ENCODE results near the gene RERE.

RERE gene

GRCh38 chr1:8376358-8376840 is 441.0 kb downstream of the RERE start:
- no peaks in the 10 kb centered on the region for H3K27me3 ChIP-seq (replicated peaks; ENCODE audit: control insufficient read depth, insufficient read depth, low read length, poor library complexity, severe bottlenecking)
- DNase-seq, result no peak
- H3K4me3 ChIP-seq (ENCODE audit: insufficient read depth, low read depth, low read length, poor library complexity, severe bottlenecking), result no peak overlapping the region
- no peak overlapping the region for H3K27ac ChIP-seq (ENCODE audit: insufficient read depth, low read length, poor library complexity, severe bottlenecking)
- H3K4me1 ChIP-seq (ENCODE audit: control insufficient read depth, insufficient read depth, low read length, poor library complexity, severe bottlenecking), result peaks cover 14% of the 10 kb centered on the region
- H3K36me3 ChIP-seq (ENCODE audit: control insufficient read depth, insufficient read depth, low read length), result peaks cover 23% of the 10 kb centered on the region
- H3K9me3 ChIP-seq (ENCODE audit: control insufficient read depth, low read length), result no peaks in the 10 kb centered on the region

DNA sequence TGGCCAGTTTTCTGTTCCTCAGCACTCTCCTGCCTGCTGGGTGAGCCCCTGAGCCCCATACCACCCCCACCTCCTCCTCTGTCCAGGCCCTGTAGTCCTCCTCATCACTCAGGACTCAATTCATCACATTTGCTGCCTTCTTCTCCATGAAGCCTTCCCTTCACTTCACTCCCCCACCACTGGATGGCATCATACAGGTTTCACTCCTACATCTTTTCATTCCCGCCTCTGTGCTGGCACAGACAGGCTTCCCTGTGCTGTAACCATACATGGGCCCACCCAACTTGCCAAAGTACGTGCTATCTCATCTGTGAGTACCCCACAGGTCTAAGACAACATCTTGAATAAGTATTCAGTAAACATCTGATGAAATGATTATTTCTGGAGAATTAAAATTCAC is 442.6 kb downstream of the RERE start:
- no peak overlapping the region for H3K4me3 ChIP-seq (ENCODE audit: insufficient read depth, low read depth, low read length, poor library complexity, severe bottlenecking)
- no peaks in the 10 kb centered on the region for H3K27me3 ChIP-seq (replicated peaks; ENCODE audit: control insufficient read depth, insufficient read depth, low read length, poor library complexity, severe bottlenecking)
- no peaks in the 10 kb centered on the region for H3K9me3 ChIP-seq (ENCODE audit: control insufficient read depth, low read length)
- H3K4me1 ChIP-seq (ENCODE audit: control insufficient read depth, insufficient read depth, low read length, poor library complexity, severe bottlenecking), result peaks cover 13% of the 10 kb centered on the region
- peaks cover 32% of the 10 kb centered on the region for H3K36me3 ChIP-seq (ENCODE audit: control insufficient read depth, insufficient read depth, low read length)
- H3K27ac ChIP-seq (ENCODE audit: insufficient read depth, low read length, poor library complexity, severe bottlenecking), result no peak overlapping the region
- DNase-seq, result no peak

DNA sequence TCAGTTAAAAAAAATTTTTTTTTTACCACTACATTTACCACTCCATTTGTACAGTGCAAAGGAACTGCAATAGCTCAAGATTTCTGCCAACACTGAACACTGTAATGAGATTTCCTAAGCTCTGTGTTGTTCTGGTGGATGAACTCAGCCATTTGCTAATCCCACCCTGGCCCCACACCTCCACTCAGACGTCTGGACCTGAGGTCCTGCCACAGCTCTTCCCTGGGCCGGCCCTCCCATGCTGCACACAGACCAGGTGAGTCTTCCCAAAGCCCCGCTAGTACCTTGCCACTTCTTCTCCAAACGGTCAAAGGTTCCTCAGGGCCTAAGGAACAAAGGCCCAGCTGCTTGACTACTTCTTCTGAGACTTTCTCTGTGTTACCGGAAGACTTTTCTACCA is 443.1 kb downstream of the RERE start:
- Histone ChIP-seq H3K36me3 (ENCODE audit: control insufficient read depth, insufficient read depth, low read length) (peaks cover 28% of the 10 kb centered on the region), H3K27ac (ENCODE audit: insufficient read depth, low read length, poor library complexity, severe bottlenecking) (no peak overlapping the region), H3K27me3 (replicated peaks; ENCODE audit: control insufficient read depth, insufficient read depth, low read length, poor library complexity, severe bottlenecking) (no peaks in the 10 kb centered on the region), H3K4me3 (ENCODE audit: insufficient read depth, low read depth, low read length, poor library complexity, severe bottlenecking) (no peak overlapping the region), H3K9me3 (ENCODE audit: control insufficient read depth, low read length) (no peaks in the 10 kb centered on the region), H3K4me1 (ENCODE audit: control insufficient read depth, insufficient read depth, low read length, poor library complexity, severe bottlenecking) (peaks cover 8% of the 10 kb centered on the region)
- no peak for DNase-seq

DNA sequence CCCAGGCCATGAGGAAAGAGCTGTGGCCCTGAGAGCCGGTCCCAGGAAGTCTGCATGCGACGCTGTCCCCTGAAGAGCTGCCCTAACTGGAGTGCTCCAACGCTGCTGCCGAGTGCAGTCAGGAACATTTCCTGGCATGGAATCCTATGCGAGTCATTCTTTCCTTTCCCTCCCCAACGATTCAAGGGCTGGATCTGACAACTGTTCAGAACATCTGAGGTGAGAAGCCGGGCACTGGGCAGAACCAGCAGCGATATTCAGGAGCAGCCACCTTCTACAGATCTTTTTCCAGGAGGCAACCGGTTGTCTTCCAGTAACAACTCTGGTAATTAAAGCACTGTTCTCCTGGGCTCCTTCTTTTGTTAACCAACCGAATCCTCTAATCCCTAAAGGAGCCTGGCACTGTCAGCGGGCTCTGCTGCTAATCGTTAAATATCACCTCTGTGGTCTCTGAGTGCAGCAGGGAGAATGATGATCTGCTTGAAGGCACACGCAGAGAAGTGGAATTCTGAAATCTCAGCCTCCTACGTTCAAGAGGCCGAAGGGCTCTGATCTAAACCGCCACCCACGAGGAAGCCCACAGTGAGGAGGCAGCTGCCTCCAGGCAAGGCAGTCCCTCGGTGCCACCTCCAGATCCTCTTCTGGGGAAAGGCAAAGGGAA is 443.7 kb downstream of the RERE start:
- H3K36me3 ChIP-seq (ENCODE audit: control insufficient read depth, insufficient read depth, low read length), result peaks cover 28% of the 10 kb centered on the region
- H3K27me3 ChIP-seq (replicated peaks; ENCODE audit: control insufficient read depth, insufficient read depth, low read length, poor library complexity, severe bottlenecking), result no peaks in the 10 kb centered on the region
- no peak overlapping the region for H3K27ac ChIP-seq (ENCODE audit: insufficient read depth, low read length, poor library complexity, severe bottlenecking)
- no peaks in the 10 kb centered on the region for H3K9me3 ChIP-seq (ENCODE audit: control insufficient read depth, low read length)
- H3K4me3 ChIP-seq (ENCODE audit: insufficient read depth, low read depth, low read length, poor library complexity, severe bottlenecking), result no peak overlapping the region
- DNase-seq, result no peak
- peaks cover 2% of the 10 kb centered on the region for H3K4me1 ChIP-seq (ENCODE audit: control insufficient read depth, insufficient read depth, low read length, poor library complexity, severe bottlenecking)

DNA sequence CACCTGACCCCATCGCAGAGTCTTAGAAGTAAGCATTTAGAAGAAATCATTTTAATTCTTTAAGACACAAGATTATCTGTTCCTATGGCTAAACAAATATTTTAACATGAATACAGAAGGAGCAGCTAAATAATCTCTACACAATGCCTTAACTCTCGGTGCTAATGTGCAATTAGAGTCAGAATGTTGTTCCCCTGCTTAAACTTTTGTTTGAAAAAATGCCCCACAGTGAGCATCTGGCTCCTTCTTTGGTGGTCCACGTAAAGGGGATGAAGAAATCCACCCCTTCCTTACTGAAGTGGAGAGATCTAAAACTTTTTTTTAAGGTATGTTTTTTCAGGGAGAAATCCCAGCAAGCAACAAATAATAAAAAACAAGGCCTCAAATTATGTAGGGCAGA is 444.3 kb downstream of the RERE start:
- Histone ChIP-seq H3K27ac (ENCODE audit: insufficient read depth, low read length, poor library complexity, severe bottlenecking) (no peak overlapping the region), H3K36me3 (ENCODE audit: control insufficient read depth, insufficient read depth, low read length) (peaks cover 28% of the 10 kb centered on the region), H3K4me3 (ENCODE audit: insufficient read depth, low read depth, low read length, poor library complexity, severe bottlenecking) (no peak overlapping the region), H3K9me3 (ENCODE audit: control insufficient read depth, low read length) (no peaks in the 10 kb centered on the region), H3K4me1 (ENCODE audit: control insufficient read depth, insufficient read depth, low read length, poor library complexity, severe bottlenecking) (no peaks in the 10 kb centered on the region), H3K27me3 (replicated peaks; ENCODE audit: control insufficient read depth, insufficient read depth, low read length, poor library complexity, severe bottlenecking) (no peaks in the 10 kb centered on the region)
- no peak for DNase-seq

- Histone ChIP-seq H3K4me1 (ENCODE audit: control insufficient read depth, insufficient read depth, low read length, poor library complexity, severe bottlenecking) (no peaks in the 10 kb centered on the region), H3K27ac (ENCODE audit: insufficient read depth, low read length, poor library complexity, severe bottlenecking) (no peak overlapping the region)
These were observed 446.0 kb downstream of the RERE start for GRCh38 chr1:8371372-8371991.

DNA sequence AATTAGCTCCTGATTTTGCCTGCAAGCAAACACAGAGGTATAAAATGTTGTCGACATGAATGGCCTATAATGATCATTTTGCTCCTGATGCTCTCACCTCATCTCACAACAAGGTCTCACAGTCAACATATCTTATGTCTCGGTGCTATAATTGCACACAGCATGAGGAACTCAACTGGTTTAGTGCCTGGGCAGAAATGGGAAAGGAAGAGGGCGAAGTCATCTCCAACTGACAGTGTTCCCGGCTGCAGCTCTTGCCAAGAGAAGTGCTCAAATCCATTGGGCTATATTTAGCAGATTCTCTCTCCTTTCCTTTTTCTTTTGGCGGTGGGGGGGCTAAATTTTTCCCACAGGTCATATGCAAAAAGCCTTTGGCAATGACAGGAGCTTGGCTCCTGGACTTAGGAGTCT is 446.5 kb downstream of the RERE start:
- H3K9me3 ChIP-seq (ENCODE audit: control insufficient read depth, low read length), result no peaks in the 10 kb centered on the region
- H3K4me1 ChIP-seq (ENCODE audit: control insufficient read depth, insufficient read depth, low read length, poor library complexity, severe bottlenecking), result no peaks in the 10 kb centered on the region
- H3K27ac ChIP-seq (ENCODE audit: insufficient read depth, low read length, poor library complexity, severe bottlenecking), result no peak overlapping the region
- no peak overlapping the region for H3K4me3 ChIP-seq (ENCODE audit: insufficient read depth, low read depth, low read length, poor library complexity, severe bottlenecking)
- no peaks in the 10 kb centered on the region for H3K27me3 ChIP-seq (replicated peaks; ENCODE audit: control insufficient read depth, insufficient read depth, low read length, poor library complexity, severe bottlenecking)
- no peak for DNase-seq
- peaks cover 36% of the 10 kb centered on the region for H3K36me3 ChIP-seq (ENCODE audit: control insufficient read depth, insufficient read depth, low read length)

More at GRCh38 chr1:8371372-8371991, 446.0 kb downstream of the RERE start:
- DNase-seq, result no peak
- Histone ChIP-seq H3K9me3 (ENCODE audit: control insufficient read depth, low read length) (no peaks in the 10 kb centered on the region), H3K36me3 (ENCODE audit: control insufficient read depth, insufficient read depth, low read length) (peaks cover 30% of the 10 kb centered on the region), H3K27me3 (replicated peaks; ENCODE audit: control insufficient read depth, insufficient read depth, low read length, poor library complexity, severe bottlenecking) (no peaks in the 10 kb centered on the region), H3K4me3 (ENCODE audit: insufficient read depth, low read depth, low read length, poor library complexity, severe bottlenecking) (no peak overlapping the region)

GRCh38 chr1:8370046-8370881 is 447.2 kb downstream of the RERE start:
- DNase-seq, result no peak
- no peaks in the 10 kb centered on the region for H3K9me3 ChIP-seq (ENCODE audit: control insufficient read depth, low read length)
- no peak overlapping the region for H3K4me3 ChIP-seq (ENCODE audit: insufficient read depth, low read depth, low read length, poor library complexity, severe bottlenecking)
- H3K27ac ChIP-seq (ENCODE audit: insufficient read depth, low read length, poor library complexity, severe bottlenecking), result no peak overlapping the region
- no peaks in the 10 kb centered on the region for H3K27me3 ChIP-seq (replicated peaks; ENCODE audit: control insufficient read depth, insufficient read depth, low read length, poor library complexity, severe bottlenecking)
- H3K36me3 ChIP-seq (ENCODE audit: control insufficient read depth, insufficient read depth, low read length), result peaks cover 43% of the 10 kb centered on the region
- no peaks in the 10 kb centered on the region for H3K4me1 ChIP-seq (ENCODE audit: control insufficient read depth, insufficient read depth, low read length, poor library complexity, severe bottlenecking)

GRCh38 chr1:8368956-8369639 is 448.3 kb downstream of the RERE start:
- no peak for DNase-seq
- H3K9me3 ChIP-seq (ENCODE audit: control insufficient read depth, low read length), result no peaks in the 10 kb centered on the region
- no peaks in the 10 kb centered on the region for H3K27me3 ChIP-seq (replicated peaks; ENCODE audit: control insufficient read depth, insufficient read depth, low read length, poor library complexity, severe bottlenecking)
- H3K4me3 ChIP-seq (ENCODE audit: insufficient read depth, low read depth, low read length, poor library complexity, severe bottlenecking), result no peak overlapping the region
- no peak overlapping the region for H3K27ac ChIP-seq (ENCODE audit: insufficient read depth, low read length, poor library complexity, severe bottlenecking)
- H3K4me1 ChIP-seq (ENCODE audit: control insufficient read depth, insufficient read depth, low read length, poor library complexity, severe bottlenecking), result no peaks in the 10 kb centered on the region
- H3K36me3 ChIP-seq (ENCODE audit: control insufficient read depth, insufficient read depth, low read length), result peaks cover 52% of the 10 kb centered on the region

Data from effector memory CD4-positive, alpha-beta T cell (primary cell).